Endothelial cell of umbilical vein (primary cell): ENCODE measurements around the gene BAZ1B. TPM values are rescaled to one million over a fixed set of nuclear protein-coding genes. Genes with fewer than 3 reads are reported as not detected.
"Not testable (repeated sequence)": the region's sequence is repeated elsewhere in the genome, so short reads cannot be mapped to it uniquely, and the experiment has no call there.

ENCODE experiments used
- BruUV-seq: library from RNA; stranded (reverse); fragments of 400-500 nt; replicated peaks from 2 replicates; lab custom pipeline; 2021; lab: Mats Ljungman, UMichigan
- CTCF ChIA-PET: fragments of 300-600, 350-600 bp; sonication (Branson Sonifier 250); formaldehyde crosslinking; loops from one replicate; lab custom pipeline; 2021; ENCODE audit warnings: antibody characterized with exemption, inconsistent platforms; lab: Charles Lee
- POLR2A ChIA-PET: fragments of 300-600, 350-600 bp; sonication (Branson Sonifier 250); formaldehyde crosslinking; loops from one replicate; lab custom pipeline; 2021; ENCODE audit warnings: antibody characterized with exemption, inconsistent platforms; lab: Charles Lee
- DNase-seq: peaks from one replicate; pipeline ENCODE4 v3.0.0-alpha.2; 2011; ENCODE audit warnings: low read depth, low spot score
- FAIRE-seq: peaks from 2 replicates; lab custom pipeline; 2011; peaks lifted over from hg19 to GRCh38; lab: Jason Lieb, UNC
- H2AFZ ChIP-seq: 2 replicates; pipeline ENCODE4 v1.6.0; 2012; ENCODE audit warnings: low read depth, low read length, control low read depth, inconsistent platforms
- H3K27ac ChIP-seq: 2 replicates; pipeline ENCODE4 v1.5.1; 2011; ENCODE audit warnings: low read depth, mild to moderate bottlenecking, control low read depth, low read length, moderate library complexity; ENCODE audit not compliant: insufficient read depth
- H3K27me3 ChIP-seq, 2 experiments: 2 replicates each; pipeline versions ENCODE4 v1.6.0 to v1.6.1; 2011; ENCODE audit warnings: low read length in 2 of 2, mixed read lengths in 1 of 2; ENCODE audit not compliant: control insufficient read depth in 2 of 2, insufficient read depth in 2 of 2
- H3K36me3 ChIP-seq, 2 experiments: 2 replicates in 1 of 2; 3 replicates in 1 of 2; pipeline ENCODE4 v1.5.1; 2011; ENCODE audit warnings: low read length in 2 of 2, mild to moderate bottlenecking in 1 of 2, moderate library complexity in 1 of 2; ENCODE audit not compliant: control insufficient read depth in 2 of 2, insufficient read depth in 2 of 2; ENCODE audit errors: extremely low read depth in 1 of 2
- H3K4me1 ChIP-seq: 3 replicates; pipeline ENCODE4 v1.5.1; 2011; ENCODE audit warnings: mild to moderate bottlenecking, low read length; ENCODE audit not compliant: control insufficient read depth, insufficient read depth; ENCODE audit errors: extremely low read depth
- H3K4me2 ChIP-seq: 2 replicates; pipeline ENCODE4 v1.6.1; 2011; ENCODE audit warnings: low read length, control low read depth, mixed read lengths; ENCODE audit not compliant: insufficient read depth
- H3K4me3 ChIP-seq, 3 experiments: fragments of 200-600 bp in 1 of 3; sonication (generic), shearing (Covaris generic) in 1 of 3; replicated peaks in 1 of 3; 2 replicates each; pipeline ENCODE4 v1.5.1; 2011 to 2016; ENCODE audit warnings: control low read depth in 3 of 3, low read length in 3 of 3, mild to moderate bottlenecking in 2 of 3, inconsistent platforms in 1 of 3, low read depth in 1 of 3, moderate library complexity in 1 of 3; ENCODE audit not compliant: insufficient read depth in 1 of 3
- H3K79me2 ChIP-seq: 2 replicates; pipeline ENCODE4 v1.6.0; 2012; ENCODE audit warnings: low read length, inconsistent platforms; ENCODE audit not compliant: control insufficient read depth, insufficient read depth
- H3K9ac ChIP-seq: replicated peaks from 2 replicates; pipeline ENCODE3; 2011; ENCODE audit warnings: low read length, control low read depth; ENCODE audit not compliant: insufficient read depth; ENCODE audit errors: extremely low read depth
- H3K9me1 ChIP-seq: replicated peaks from 3 replicates; pipeline ENCODE4 v1.6.0; 2011; ENCODE audit warnings: mild to moderate bottlenecking, low read length; ENCODE audit not compliant: control insufficient read depth, insufficient read depth; ENCODE audit errors: extremely low read depth
- H3K9me3 ChIP-seq: replicated peaks from 2 replicates; pipeline ENCODE4 v1.5.1; 2012; ENCODE audit warnings: low read length, inconsistent platforms; ENCODE audit not compliant: control insufficient read depth, insufficient read depth
- H4K20me1 ChIP-seq: replicated peaks from 2 replicates; pipeline ENCODE3; 2011; ENCODE audit warnings: mild to moderate bottlenecking, low read length; ENCODE audit not compliant: control insufficient read depth, insufficient read depth; ENCODE audit errors: extremely low read depth
- EZH2 ChIP-seq: IDR thresholded peaks from 2 replicates; pipeline ENCODE4 v1.6.1; 2012; ENCODE audit warnings: borderline replicate concordance, low read depth, mild to moderate bottlenecking, moderate library complexity, low read length, inconsistent platforms; ENCODE audit not compliant: severe bottlenecking
- FOS ChIP-seq: IDR thresholded peaks from 2 replicates; pipeline ENCODE4 v1.6.1; 2011; ENCODE audit warnings: mild to moderate bottlenecking, low read length, moderate library complexity, borderline replicate concordance; ENCODE audit not compliant: insufficient read depth
- GATA2 ChIP-seq: IDR thresholded peaks from 2 replicates; pipeline ENCODE4 v1.7.0; 2011; ENCODE audit warnings: low read depth, mild to moderate bottlenecking, moderate library complexity, mixed read lengths, low read length; ENCODE audit not compliant: insufficient read length, insufficient read depth
- JUN ChIP-seq: IDR thresholded peaks from 2 replicates; pipeline ENCODE4 v1.6.1; 2011; ENCODE audit warnings: borderline replicate concordance, low read depth; ENCODE audit not compliant: insufficient read length, insufficient read depth
- MYC ChIP-seq: IDR thresholded peaks from one replicate; pipeline ENCODE4 v1.6.1; 2011; ENCODE audit warnings: mild to moderate bottlenecking, low read depth, low read length
- POLR2A ChIP-seq: IDR thresholded peaks from 2 replicates; pipeline ENCODE4 v1.6.1; 2012; ENCODE audit warnings: low read depth, mild to moderate bottlenecking, control low read depth, low read length
- POLR2AphosphoS5 ChIP-seq: IDR thresholded peaks from 2 replicates; pipeline ENCODE4 v1.6.1; 2012; ENCODE audit warnings: low read depth, mild to moderate bottlenecking, control low read depth, low read length, moderate library complexity; ENCODE audit not compliant: insufficient read depth
- dilution Hi-C: fragments of 300-500 bp; cut with MboI; formaldehyde crosslinking; loops from one replicate; pipeline ENCODE4 v1.15.0; 2019; ENCODE audit warnings: low sequenced_read_pairs; ENCODE audit not compliant: extremely low pct_ligation_motif_present
- intact Hi-C: fragments of 100-400 bp; cut with micrococcal nuclease; formaldehyde crosslinking; loops from one replicate; pipeline ENCODE4 v1.10.0; 2022
- polyA plus RNA-seq, 4 experiments: library from polyadenylated mRNA; depleted of rRNA in 3 of 4; stranded (reverse) in 3 of 4; unstranded in 1 of 4; fragments of >200 nt; gene quantifications; 2 replicates each; pipeline versions ENCODE4 v1.2.1 to v1.2.3, GENCODE V29; 2011 to 2012; ENCODE audit warnings: missing spikeins in 1 of 4
- total RNA-seq: library from RNA; stranded (reverse); gene quantifications from 2 replicates; pipeline ENCODE4 v1.2.3, GENCODE V29; 2021
- TF ChIP-seq, protein P1 (sequence below), 2 donors: IDR thresholded peaks; 1 replicate in 1 of 2; 2 replicates in 1 of 2; pipeline ENCODE4 v1.5.1; 2011; ENCODE audit warnings: low read length in 2 of 2, mild to moderate bottlenecking in 2 of 2, moderate library complexity in 2 of 2, control low read depth in 1 of 2, inconsistent platforms in 1 of 2, low read depth in 1 of 2; ENCODE audit not compliant: insufficient read depth in 1 of 2; ENCODE audit errors: extremely low read depth in 1 of 2
- TF ChIP-seq, protein P2 (sequence below): IDR thresholded peaks from 2 replicates; pipeline ENCODE4 v1.6.1; 2011; ENCODE audit not compliant: insufficient read depth, insufficient read length

Gene BAZ1B
- total and polyA plus RNA-seq, 2 donors (not counting 3 experiments of a cell fraction or from before 2014, with no cell fraction given) = 16.2 to 74.7 TPM

DNA sequence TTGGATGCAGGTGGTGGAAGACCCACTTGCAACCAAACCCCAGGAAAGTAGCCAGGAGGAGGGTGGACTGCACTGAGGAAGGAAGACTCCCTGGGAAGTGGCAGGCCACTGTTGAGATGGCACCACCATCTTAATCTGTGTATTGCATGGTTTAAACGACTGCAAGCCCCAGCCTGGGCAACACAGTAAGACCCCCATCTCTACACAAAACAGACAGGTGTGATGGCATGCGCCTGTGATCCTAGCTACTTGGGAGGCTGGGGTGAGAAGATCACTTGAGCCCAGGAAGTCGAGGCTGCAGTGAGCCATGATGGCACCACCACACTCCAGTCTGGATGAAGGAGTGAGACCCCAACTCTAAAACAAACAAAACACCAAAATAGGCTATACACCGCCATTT is 45.0 kb upstream of the BAZ1B start:
- Histone ChIP-seq H3K27ac (no peak overlapping the region), H3K9ac (no peak overlapping the region), H3K27me3 (peaks cover 0 to 4% of the 10 kb centered on the region in 2 experiments), H3K79me2 (no peaks in the 10 kb centered on the region), H2AFZ (no peak overlapping the region), H3K9me3 (no peaks in the 10 kb centered on the region), H3K4me2 (no peak overlapping the region), H3K9me1 (no peaks in the 10 kb centered on the region), H4K20me1 (no peaks in the 10 kb centered on the region), H3K4me1 (no peaks in the 10 kb centered on the region), H3K36me3 (peaks cover 4 to 14% of the 10 kb centered on the region in 2 experiments), H3K4me3 (no peak overlapping the region)
- no peak for FAIRE-seq
- POLR2A ChIA-PET = interaction anchor here (1.4 kb wide), 1 partner anchor 11 kb away, joined by 3 read pairs; the partner anchor contains the start of gene TBL2
- intact Hi-C loops = no loop called here
- TF ChIP-seq, protein P1, sequence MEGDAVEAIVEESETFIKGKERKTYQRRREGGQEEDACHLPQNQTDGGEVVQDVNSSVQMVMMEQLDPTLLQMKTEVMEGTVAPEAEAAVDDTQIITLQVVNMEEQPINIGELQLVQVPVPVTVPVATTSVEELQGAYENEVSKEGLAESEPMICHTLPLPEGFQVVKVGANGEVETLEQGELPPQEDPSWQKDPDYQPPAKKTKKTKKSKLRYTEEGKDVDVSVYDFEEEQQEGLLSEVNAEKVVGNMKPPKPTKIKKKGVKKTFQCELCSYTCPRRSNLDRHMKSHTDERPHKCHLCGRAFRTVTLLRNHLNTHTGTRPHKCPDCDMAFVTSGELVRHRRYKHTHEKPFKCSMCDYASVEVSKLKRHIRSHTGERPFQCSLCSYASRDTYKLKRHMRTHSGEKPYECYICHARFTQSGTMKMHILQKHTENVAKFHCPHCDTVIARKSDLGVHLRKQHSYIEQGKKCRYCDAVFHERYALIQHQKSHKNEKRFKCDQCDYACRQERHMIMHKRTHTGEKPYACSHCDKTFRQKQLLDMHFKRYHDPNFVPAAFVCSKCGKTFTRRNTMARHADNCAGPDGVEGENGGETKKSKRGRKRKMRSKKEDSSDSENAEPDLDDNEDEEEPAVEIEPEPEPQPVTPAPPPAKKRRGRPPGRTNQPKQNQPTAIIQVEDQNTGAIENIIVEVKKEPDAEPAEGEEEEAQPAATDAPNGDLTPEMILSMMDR (IDR thresholded peaks at IDR 0.05; ENCODE audit: extremely low read depth in 1 of 2, insufficient read depth in 1 of 2, low read depth in 1 of 2, low read length in 2 of 2) = no peak
- no peak for TF ChIP-seq GATA2
- TF ChIP-seq, protein P2, sequence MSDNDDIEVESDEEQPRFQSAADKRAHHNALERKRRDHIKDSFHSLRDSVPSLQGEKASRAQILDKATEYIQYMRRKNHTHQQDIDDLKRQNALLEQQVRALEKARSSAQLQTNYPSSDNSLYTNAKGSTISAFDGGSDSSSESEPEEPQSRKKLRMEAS = no peak
- no peak for TF ChIP-seq JUN
- TF ChIP-seq EZH2 = no peak
- no peak for TF ChIP-seq FOS
- no peak for TF ChIP-seq MYC
- no peak for TF ChIP-seq POLR2A
- TF ChIP-seq POLR2AphosphoS5 = no peak
- BruUV-seq = no TSS peak
- dilution Hi-C loops = no loop called here
- CTCF ChIA-PET = interaction anchor here (1.4 kb wide), 1 partner anchor 167 kb away, joined by 3 read pairs; no protein-coding TSS in a partner anchor
- DNase-seq = no peak

DNA sequence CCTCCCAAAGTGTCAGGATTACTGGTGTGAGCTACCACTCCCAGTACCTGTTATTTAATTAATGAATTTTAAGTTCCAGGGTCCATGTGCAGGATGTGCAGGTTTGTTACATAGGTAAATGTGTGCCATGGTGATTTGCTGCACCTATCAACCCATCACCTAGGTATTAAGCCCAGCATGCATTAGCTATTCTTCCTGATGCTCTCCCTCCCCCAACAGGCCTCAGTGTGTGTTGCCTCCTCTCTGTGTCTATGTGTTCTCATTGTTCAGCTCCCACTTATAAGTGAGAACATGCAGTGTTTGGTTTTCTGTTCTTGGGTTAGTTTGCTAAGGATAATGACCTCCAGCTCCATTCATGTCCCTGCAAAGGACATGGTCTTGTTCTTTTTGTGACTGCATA is 44.3 kb upstream of the BAZ1B start:
- POLR2A ChIA-PET = interaction anchor here (1.1 kb wide), 1 partner anchor 12 kb away, joined by 4 read pairs; the partner anchor contains the start of gene TBL2
- BruUV-seq, H3K27me3 ChIP-seq, H3K4me3 ChIP-seq, FAIRE-seq, H3K9ac ChIP-seq, DNase-seq, H4K20me1 ChIP-seq, H3K79me2 ChIP-seq, dilution Hi-C loops, H3K27ac ChIP-seq, intact Hi-C loops, H3K9me3 ChIP-seq, H3K9me1 ChIP-seq, H3K4me2 ChIP-seq, H3K4me1 ChIP-seq, H2AFZ ChIP-seq: not testable (repeated sequence)
- peaks cover 4 to 13% of the 10 kb centered on the region in 2 experiments for H3K36me3 ChIP-seq
- CTCF ChIA-PET = interaction anchor here (1.6 kb wide), 1 partner anchor 10 kb away, joined by 7 read pairs; no protein-coding TSS in a partner anchor
